CD4-positive, CD25-positive, alpha-beta regulatory T cell (primary cell): Measurements from ENCODE around the gene CDKAL1. TPM values are rescaled to one million over a fixed set of nuclear protein-coding genes. Genes with fewer than 3 reads are reported as not detected.

ENCODE experiments used
- ATAC-seq, 2 donors: fragments of 150-1000 bp; cut with Tn5 transposase; one replicate each; pipeline ENCODE4 v1.10.0; 2021; ENCODE audit warnings: low read depth in 2 of 2, moderate number of reproducible peaks in 2 of 2, moderate library complexity in 1 of 2
- DNase-seq, 3 donors: peaks; one replicate each; pipeline versions ENCODE4 v3.0.0 to v3.0.0-alpha.2; 2012 to 2022; ENCODE audit warnings: mixed read lengths in 1 of 3
- H3K27ac ChIP-seq: one replicate; pipeline ENCODE4 v1.7.0; 2013; ENCODE audit warnings: mild to moderate bottlenecking, low read length; ENCODE audit not compliant: insufficient read depth, poor library complexity, severe bottlenecking
- H3K27me3 ChIP-seq: one replicate; pipeline ENCODE4 v1.7.0; 2013; ENCODE audit warnings: low read length; ENCODE audit not compliant: control insufficient read depth, insufficient read depth
- H3K36me3 ChIP-seq: one replicate; pipeline ENCODE4 v1.7.0; 2013; ENCODE audit warnings: mild to moderate bottlenecking, low read length, moderate library complexity; ENCODE audit not compliant: control insufficient read depth, insufficient read depth
- H3K4me1 ChIP-seq: 2 replicates; pipeline ENCODE4 v1.7.0; 2013; ENCODE audit warnings: mild to moderate bottlenecking, low read length; ENCODE audit not compliant: insufficient read depth, control insufficient read depth, poor library complexity, severe bottlenecking
- H3K4me3 ChIP-seq: one replicate; pipeline ENCODE4 v1.7.0; 2013; ENCODE audit warnings: low read depth, mild to moderate bottlenecking, low read length, moderate library complexity
- H3K9me3 ChIP-seq, 2 experiments: 1 replicate in 1 of 2; 2 replicates in 1 of 2; pipeline ENCODE4 v1.7.0; 2013; ENCODE audit warnings: low read length in 2 of 2, mild to moderate bottlenecking in 1 of 2, moderate library complexity in 1 of 2; ENCODE audit not compliant: control insufficient read depth in 2 of 2
- H3K27ac Mint-ChIP-seq, 3 donors: one replicate each; pipeline ENCODE4 v1.8.0; 2020 to 2022; ENCODE audit warnings: mild to moderate bottlenecking in 3 of 3, mixed read lengths in 3 of 3, moderate library complexity in 2 of 3
- H3K27me3 Mint-ChIP-seq: one replicate; pipeline ENCODE4 v1.8.0; 2022; ENCODE audit warnings: mild to moderate bottlenecking, mixed read lengths
- H3K36me3 Mint-ChIP-seq: one replicate; pipeline ENCODE4 v1.8.0; 2020; ENCODE audit warnings: mixed read lengths
- H3K4me1 Mint-ChIP-seq, 4 donors: one replicate each; pipeline ENCODE4 v1.8.0; 2020 to 2022; ENCODE audit warnings: mixed read lengths in 4 of 4, mild to moderate bottlenecking in 1 of 4
- H3K4me3 Mint-ChIP-seq, 4 donors: one replicate each; pipeline ENCODE4 v1.8.0; 2020 to 2022; ENCODE audit warnings: mild to moderate bottlenecking in 4 of 4, mixed read lengths in 4 of 4, moderate library complexity in 3 of 4
- H3K9me3 Mint-ChIP-seq, 7 donors: one replicate each; pipeline ENCODE4 v1.8.0; 2020 to 2022; ENCODE audit warnings: mixed read lengths in 7 of 7, mild to moderate bottlenecking in 3 of 7, moderate library complexity in 2 of 7
- polyA plus RNA-seq, 4 donors: library from polyadenylated mRNA; unstranded; fragments of 300-500 nt; fragmentation: Illumina TruSeq; gene quantifications; one replicate each; pipeline ENCODE4 v1.2.3, GENCODE V29; 2021
- total RNA-seq: library from RNA; stranded (reverse); gene quantifications from one replicate; pipeline ENCODE4 v1.2.3, GENCODE V29; 2022

Gene CDKAL1
- total and polyA plus RNA-seq, 5 donors from 2014 or later, result 26.1 to 39.4 (median 30.4) TPM

DNA sequence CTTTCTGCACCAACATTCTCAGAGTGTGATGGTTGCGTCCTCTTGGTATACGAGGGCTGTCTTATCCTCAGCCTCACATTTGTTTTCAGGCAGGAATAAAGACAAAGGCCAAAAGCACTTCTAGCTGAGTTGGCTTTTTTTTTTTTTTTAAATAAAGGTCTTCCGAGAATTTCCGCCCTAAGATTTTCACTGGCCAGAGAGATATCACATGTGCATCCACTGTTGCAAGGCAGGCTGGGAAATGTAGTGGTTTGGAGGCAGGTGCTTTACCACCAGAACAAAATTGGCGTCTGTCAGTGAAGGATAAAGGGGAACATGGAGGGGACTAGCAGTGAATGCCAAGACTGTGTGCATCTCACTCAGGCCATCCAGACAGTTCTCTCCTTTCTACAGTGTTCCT is 724.4 kb downstream of the CDKAL1 start:
- ATAC-seq (no peak), DNase-seq (no peak)
- Mint-ChIP-seq H3K27ac (no peak overlapping the region), H3K9me3 (peaks cover 0 to 5% (median 0%) of the 10 kb centered on the region in 7 donors), H3K36me3 (no peaks in the 10 kb centered on the region), H3K4me3 (no peak overlapping the region), H3K27me3 (peaks cover 7% of the 10 kb centered on the region), H3K4me1 (no peaks in the 10 kb centered on the region)
- H3K9me3 ChIP-seq, result peaks cover 0 to 2% of the 10 kb centered on the region in 2 experiments
- no peaks in the 10 kb centered on the region for H3K36me3 ChIP-seq
- H3K27ac ChIP-seq, result no peak overlapping the region
- no peak overlapping the region for H3K4me3 ChIP-seq
- H3K27me3 ChIP-seq, result no peaks in the 10 kb centered on the region
- H3K4me1 ChIP-seq, result no peaks in the 10 kb centered on the region

DNA sequence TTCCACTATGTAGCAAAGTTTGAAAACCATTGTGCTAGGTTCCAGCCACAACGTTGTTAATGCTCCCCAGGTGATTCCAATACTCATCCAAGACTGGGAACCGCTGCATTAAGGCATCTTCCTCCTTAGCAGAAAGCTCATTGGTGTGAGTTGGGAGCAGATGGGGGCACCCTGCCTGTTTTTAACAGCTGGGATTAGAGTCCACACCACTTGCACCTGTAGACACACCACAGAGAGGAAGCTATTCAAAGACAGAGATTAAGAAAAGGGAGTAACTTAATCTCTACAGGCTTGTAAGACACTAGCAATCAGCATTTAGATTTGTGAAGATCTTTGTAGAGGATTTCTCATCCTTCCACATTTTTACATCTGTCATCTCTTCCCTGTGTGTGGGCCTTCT is 725.4 kb downstream of the CDKAL1 start:
- no peak for ATAC-seq
- Mint-ChIP-seq H3K4me1 (no peaks in the 10 kb centered on the region), H3K9me3 (peaks cover 0 to 3% (median 0%) of the 10 kb centered on the region in 7 donors), H3K4me3 (no peak overlapping the region), H3K36me3 (no peaks in the 10 kb centered on the region), H3K27me3 (peaks cover under 1% of the 10 kb centered on the region), H3K27ac (no peak overlapping the region)
- Histone ChIP-seq H3K4me1 (no peaks in the 10 kb centered on the region), H3K4me3 (no peak overlapping the region), H3K36me3 (no peaks in the 10 kb centered on the region), H3K27me3 (no peaks in the 10 kb centered on the region), H3K27ac (no peak overlapping the region), H3K9me3 (no peaks in the 10 kb centered on the region)
- DNase-seq, result no peak

DNA sequence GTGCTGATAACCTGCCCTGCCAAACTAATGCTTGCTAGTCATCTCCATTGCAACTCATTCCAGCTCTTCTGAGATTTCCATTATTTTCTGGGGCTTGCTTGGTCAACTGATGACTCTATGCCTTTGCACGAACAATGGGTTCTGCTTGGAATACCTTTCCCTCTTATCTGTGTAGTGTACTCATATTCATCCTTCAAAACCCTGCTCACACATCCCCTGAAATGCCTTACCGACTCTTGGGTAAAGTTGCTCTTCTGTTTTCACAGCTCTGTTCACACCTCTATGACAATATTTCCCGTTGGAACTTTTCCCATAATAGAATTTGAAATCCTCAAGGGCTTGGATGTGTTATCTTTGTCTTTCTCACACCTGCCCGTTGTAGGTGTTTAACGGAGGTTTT is 728.2 kb downstream of the CDKAL1 start:
- Histone ChIP-seq H3K4me1 (no peaks in the 10 kb centered on the region), H3K27me3 (no peaks in the 10 kb centered on the region), H3K27ac (no peak overlapping the region), H3K4me3 (no peak overlapping the region), H3K9me3 (no peaks in the 10 kb centered on the region), H3K36me3 (no peaks in the 10 kb centered on the region)
- Mint-ChIP-seq H3K4me1 (peaks cover 0 to 8% (median 0%) of the 10 kb centered on the region in 4 donors), H3K36me3 (no peaks in the 10 kb centered on the region), H3K9me3 (peaks cover 0 to 3% (median 0%) of the 10 kb centered on the region in 7 donors), H3K27me3 (no peaks in the 10 kb centered on the region), H3K4me3 (no peak overlapping the region), H3K27ac (no peak overlapping the region)
- ATAC-seq (no peak), DNase-seq (no peak)

DNA sequence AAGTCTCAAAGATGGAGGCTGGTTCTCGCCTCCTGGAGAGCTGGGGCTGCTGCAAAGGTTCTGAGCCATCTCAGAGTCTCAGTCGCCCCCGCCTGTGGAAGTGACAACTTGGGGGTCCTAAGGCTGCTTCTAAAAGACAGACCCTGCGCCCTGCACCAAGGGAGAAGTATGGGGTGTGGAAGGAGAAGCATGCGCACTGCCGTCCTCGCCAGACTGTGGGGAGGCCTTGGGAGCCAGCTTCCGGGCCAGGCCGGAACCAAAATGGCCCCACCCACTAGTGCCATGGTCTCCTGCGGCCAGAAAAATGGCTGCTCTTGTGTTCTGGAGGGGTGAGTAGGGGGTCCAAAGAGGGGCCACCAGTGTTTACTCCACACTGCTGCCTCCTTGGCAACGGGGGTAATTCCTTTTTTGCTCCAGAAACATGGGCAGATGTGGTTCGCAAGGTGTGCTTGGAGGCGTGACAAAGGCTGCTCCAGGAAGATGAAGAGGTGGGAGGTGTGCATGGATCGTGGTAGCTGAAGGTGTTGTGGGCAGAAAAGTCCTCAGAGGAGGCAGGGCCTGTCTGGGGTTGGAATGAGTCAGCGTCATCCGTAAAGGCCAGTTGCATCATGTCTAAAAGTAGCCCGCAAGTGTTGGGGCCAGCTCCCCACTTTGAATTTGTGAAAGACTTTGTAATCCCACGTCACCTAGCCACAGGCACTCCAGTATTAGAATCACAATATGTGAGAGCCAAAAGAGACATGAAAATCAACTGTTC is 729.5 kb downstream of the CDKAL1 start:
- no peaks in the 10 kb centered on the region for H3K4me1 ChIP-seq
- H3K27me3 Mint-ChIP-seq, result no peaks in the 10 kb centered on the region

DNA sequence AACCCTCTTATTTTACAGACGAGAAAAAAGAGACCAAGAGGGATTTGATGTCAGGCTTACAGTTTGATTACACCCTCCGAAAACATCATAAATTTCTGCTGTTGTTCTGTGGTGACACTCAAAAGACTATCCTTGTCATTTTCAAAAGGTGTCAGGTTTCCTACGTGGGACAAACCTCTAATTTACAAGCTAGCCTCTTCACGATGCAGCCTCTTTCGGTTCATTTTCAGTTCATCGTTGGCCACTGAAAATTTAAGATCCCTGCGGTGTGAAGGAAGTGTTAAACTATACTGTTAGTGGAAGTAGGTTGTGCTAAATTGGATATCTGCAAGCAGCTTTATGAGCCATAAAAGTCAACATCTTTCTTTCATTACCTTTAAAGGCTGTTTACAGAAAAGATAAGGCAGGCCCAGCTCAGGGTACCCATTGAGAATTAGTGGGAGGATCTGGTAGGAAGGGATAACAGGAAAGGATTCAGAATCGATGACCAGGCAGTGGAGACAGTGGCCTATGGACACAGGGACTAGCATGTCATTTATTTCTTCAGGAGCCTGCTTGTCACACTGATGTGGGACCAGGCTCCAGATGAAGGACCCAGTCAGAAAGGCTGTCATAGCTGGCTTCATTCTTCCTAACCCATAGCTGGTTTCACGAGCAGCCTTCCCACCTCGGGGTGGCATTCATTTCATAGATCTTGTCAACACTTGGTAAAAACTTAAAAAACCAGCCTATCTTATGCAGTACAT is 730.2 kb downstream of the CDKAL1 start:
- Mint-ChIP-seq H3K4me3 (no peak overlapping the region), H3K27ac (no peak overlapping the region), H3K27me3 (no peaks in the 10 kb centered on the region), H3K9me3 (peaks cover 0 to 3% (median 0%) of the 10 kb centered on the region in 7 donors), H3K4me1 (peaks cover 0 to 8% (median 0%) of the 10 kb centered on the region in 4 donors), H3K36me3 (no peaks in the 10 kb centered on the region)
- DNase-seq (no peak), ATAC-seq (no peak)
- H3K4me1 ChIP-seq, result no peaks in the 10 kb centered on the region
- no peak overlapping the region for H3K4me3 ChIP-seq
- H3K27ac ChIP-seq, result no peak overlapping the region
- no peaks in the 10 kb centered on the region for H3K27me3 ChIP-seq
- no peaks in the 10 kb centered on the region for H3K36me3 ChIP-seq
- no peaks in the 10 kb centered on the region for H3K9me3 ChIP-seq

More for the DNA sequence above, 729.5 kb downstream of the CDKAL1 start:
- Mint-ChIP-seq H3K27ac (no peak overlapping the region), H3K9me3 (peaks cover 0 to 3% (median 0%) of the 10 kb centered on the region in 7 donors), H3K4me1 (peaks cover 0 to 8% (median 0%) of the 10 kb centered on the region in 4 donors), H3K36me3 (no peaks in the 10 kb centered on the region), H3K4me3 (no peak overlapping the region)
- H3K27ac ChIP-seq, result no peak overlapping the region
- no peaks in the 10 kb centered on the region for H3K27me3 ChIP-seq
- no peaks in the 10 kb centered on the region for H3K9me3 ChIP-seq
- no peaks in the 10 kb centered on the region for H3K36me3 ChIP-seq
- DNase-seq, result no peak
- no peak for ATAC-seq
- H3K4me3 ChIP-seq, result no peak overlapping the region

DNA sequence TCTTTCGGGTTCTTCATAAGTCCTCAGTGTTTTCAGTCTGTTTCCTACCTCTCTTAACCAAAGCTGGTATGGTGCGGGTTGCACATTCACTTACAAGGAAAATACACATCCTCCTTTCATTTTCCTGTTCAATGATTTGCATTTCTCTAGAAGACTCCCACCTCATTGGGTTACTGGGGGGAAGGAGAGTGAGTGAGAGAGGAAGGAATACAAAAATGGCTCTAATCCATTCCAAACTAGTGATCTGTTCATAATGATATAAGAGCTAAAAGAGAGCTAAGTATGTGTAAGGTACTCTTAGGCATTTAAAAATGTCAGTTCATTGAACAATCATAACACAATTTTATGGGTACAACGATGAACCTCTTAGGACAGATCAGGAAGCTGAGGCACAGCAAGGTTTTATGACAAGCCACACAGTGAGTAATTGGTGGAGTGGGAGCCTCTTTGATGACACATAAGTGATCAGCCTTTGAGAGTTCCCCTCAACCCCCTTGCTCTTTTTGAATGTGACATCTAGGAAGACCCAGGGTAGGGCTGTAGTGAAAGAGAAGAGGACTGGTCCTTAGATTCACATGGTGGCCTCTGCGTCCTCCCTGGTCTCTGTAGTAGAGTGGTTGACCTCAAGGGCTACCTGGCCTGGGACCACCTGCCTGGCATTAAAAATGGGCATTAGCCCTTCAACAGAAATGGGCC is 730.9 kb downstream of the CDKAL1 start:
- ATAC-seq, result no peak

DNA sequence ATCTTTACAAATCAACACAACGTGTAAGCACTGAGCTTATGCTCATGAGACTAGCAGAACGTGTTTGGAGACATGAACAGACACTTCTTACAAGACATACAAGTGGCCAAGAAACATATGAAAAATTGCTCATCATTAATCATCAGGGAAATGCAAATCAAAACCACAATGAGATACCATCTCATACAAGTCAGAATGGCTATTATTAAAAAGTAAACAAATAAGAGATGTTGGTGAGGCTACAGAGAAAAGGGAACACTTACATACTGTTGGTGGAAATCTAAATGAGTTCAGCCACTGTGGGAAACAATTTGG is 731.4 kb downstream of the CDKAL1 start:
- no peak overlapping the region for H3K27ac ChIP-seq
- Mint-ChIP-seq H3K9me3 (peaks cover 0 to 3% (median 0%) of the 10 kb centered on the region in 7 donors), H3K27ac (no peak overlapping the region), H3K36me3 (no peaks in the 10 kb centered on the region), H3K4me1 (peaks cover 0 to 8% (median 0%) of the 10 kb centered on the region in 4 donors), H3K4me3 (no peak overlapping the region), H3K27me3 (no peaks in the 10 kb centered on the region)
- no peaks in the 10 kb centered on the region for H3K27me3 ChIP-seq
- ATAC-seq (no peak), DNase-seq (no peak)
- H3K9me3 ChIP-seq, result no peaks in the 10 kb centered on the region
- H3K36me3 ChIP-seq, result no peaks in the 10 kb centered on the region
- H3K4me1 ChIP-seq, result no peaks in the 10 kb centered on the region
- H3K4me3 ChIP-seq, result no peak overlapping the region

More for the DNA sequence above, 730.9 kb downstream of the CDKAL1 start:
- H3K27ac ChIP-seq, result no peak overlapping the region
- Mint-ChIP-seq H3K36me3 (no peaks in the 10 kb centered on the region), H3K4me1 (peaks cover 0 to 8% (median 0%) of the 10 kb centered on the region in 4 donors), H3K27me3 (no peaks in the 10 kb centered on the region), H3K4me3 (no peak overlapping the region), H3K27ac (no peak overlapping the region), H3K9me3 (peaks cover 0 to 3% (median 0%) of the 10 kb centered on the region in 7 donors)
- no peak overlapping the region for H3K4me3 ChIP-seq
- no peaks in the 10 kb centered on the region for H3K36me3 ChIP-seq
- H3K4me1 ChIP-seq, result no peaks in the 10 kb centered on the region
- H3K27me3 ChIP-seq, result no peaks in the 10 kb centered on the region
- peak in 1 of 3 donors; percentile 4 for DNase-seq
- no peaks in the 10 kb centered on the region for H3K9me3 ChIP-seq
